A204.1 (cell line): ENCODE measurements around the gene CRADD.

ENCODE experiments used
- FAIRE-seq: peaks from 2 replicates; lab custom pipeline; 2012; peaks lifted over from hg19 to GRCh38; lab: Jason Lieb, UNC

CRADD gene

GRCh38 chr12:93673084-93673483 is 4.1 kb upstream of the CRADD start:
- FAIRE-seq: no peak

GRCh38 chr12:93674386-93674785 is 2.8 kb upstream of the CRADD start:
- FAIRE-seq: no peak

DNA sequence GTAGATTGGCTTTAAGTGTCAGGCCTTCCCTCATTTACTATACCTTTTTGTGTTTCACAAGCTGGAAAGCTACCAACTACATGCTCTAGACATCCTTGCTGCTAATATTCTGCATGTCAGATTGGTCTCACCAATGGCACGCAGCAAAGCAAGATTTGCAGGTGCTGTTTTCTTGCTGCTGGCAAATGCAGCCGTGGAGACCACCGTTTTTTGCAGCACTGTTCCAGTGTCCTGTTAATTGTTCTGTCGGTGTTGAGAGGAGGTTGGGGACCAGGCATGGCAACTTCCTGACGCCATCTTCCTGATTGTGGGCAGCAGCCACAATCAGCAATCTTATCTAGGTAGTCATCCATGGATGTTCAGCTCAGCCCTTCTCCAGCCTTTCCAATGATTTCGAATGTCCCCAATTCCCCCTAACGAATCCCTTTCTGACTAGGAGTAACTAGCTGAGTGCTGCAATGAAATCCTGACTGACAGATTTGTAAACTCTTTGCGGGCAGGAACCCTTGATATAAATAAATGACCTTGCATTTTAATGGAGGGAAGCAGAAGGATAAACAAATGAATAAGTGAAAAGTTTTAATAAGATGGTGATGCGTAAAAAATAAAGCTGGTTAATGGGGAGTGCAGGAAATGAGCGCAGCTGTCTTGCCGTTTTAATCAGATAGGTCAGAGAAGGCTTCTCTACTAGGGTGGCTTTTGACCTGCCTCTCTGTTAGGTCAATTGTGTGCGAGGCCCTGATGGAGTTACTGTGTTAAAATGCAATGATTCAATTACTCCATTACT is 574 bp upstream of the CRADD start:
- no peak for FAIRE-seq

GRCh38 chr12:93678779-93679178 is 1.6 kb downstream of the CRADD start:
- no peak for FAIRE-seq

DNA sequence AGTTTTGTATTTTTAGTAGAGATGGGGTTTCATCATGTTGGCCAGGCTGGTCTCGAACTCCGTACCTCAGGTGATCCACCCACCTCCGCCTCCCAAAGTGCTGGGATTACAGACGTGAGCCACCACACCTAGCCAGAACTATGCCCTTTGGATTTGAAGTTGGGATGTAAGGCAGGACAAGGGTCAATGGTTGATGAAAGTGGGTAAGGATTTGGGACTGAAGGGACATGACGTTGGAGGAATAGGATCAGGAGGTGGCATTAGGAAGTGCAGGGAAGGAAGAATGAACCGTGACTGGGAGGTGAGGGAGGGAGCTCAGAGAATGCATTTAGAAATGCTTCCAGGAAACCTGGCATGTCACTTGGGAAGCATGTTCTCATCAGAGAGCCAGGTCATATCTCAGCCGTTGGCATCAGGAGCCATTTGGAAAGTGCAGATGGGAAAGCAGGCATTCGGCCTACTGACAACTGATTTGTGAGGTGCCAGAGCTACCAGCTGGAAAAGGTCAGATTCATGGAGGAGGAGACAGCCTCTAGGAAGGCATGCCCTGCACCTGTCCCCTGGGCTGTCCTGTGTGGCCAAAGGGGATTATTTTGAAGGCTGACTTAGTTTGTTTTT is 2.2 kb downstream of the CRADD start:
- no peak for FAIRE-seq

GRCh38 chr12:93680006-93680405 is 2.8 kb downstream of the CRADD start:
- FAIRE-seq: no peak

DNA sequence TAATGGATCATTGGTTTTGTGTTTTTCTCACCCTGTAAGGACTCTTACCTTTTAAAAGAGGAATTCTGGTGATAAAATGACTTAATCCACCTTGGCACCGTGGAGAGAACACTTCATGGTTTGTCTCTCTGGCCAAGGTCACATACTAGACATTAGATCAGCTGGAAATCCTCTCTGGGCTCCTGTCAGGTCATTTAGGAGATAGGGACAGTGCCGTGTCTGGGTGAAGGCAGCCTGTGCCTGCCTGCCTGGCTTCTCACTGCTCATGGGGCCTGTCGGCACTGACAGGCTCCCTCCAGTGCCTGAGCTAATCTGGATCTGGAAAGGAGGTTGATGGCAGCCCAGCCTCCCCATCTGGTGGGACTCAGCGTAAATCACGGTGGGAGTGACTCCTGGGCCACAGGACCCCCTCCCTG is 5.7 kb downstream of the CRADD start:
- no peak for FAIRE-seq

DNA sequence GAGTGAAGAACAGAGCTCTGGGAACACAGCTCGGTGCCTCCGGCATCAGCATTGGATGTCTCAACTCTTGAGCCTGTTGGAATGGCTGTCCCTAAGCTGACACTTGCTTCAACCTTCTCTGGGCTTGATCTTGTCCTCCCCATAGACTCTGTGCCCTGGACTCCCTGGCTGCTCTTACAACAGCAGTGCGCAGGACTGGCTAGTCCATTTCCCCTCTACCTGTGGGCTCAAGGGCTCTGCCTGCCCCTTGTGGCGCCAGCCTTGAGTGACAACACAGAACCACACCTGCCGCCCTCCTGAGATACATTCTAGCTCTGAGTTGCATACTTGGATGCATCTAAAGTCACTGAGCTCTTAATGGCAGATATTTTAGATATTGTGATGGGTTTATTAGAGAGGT is 6.2 kb downstream of the CRADD start:
- no peak for FAIRE-seq

DNA sequence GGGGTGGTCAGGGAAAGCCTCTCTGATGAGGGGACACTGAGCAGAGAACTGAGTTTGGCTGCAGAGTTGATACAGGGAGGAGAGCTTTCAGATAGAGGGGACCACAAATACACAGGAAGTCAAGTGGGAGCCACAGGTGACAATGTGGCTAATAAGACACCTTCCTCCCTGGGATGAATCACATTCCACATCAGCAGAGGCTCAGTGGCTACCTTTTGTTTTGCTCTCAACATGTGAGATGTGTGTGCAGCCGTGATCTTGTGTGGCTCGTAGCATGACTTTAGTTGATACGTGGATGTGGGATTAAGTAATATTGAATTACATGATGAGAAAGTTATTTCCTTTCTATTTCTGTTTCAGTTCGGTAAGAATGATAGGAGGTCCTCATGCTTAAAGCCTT is 7.5 kb downstream of the CRADD start:
- FAIRE-seq: no peak

GRCh38 chr12:93686572-93687356 is 9.6 kb downstream of the CRADD start:
- FAIRE-seq: no peak

- FAIRE-seq: no peak
Measured at GRCh38 chr12:93689076-93689834, 12.1 kb downstream of the CRADD start.

DNA sequence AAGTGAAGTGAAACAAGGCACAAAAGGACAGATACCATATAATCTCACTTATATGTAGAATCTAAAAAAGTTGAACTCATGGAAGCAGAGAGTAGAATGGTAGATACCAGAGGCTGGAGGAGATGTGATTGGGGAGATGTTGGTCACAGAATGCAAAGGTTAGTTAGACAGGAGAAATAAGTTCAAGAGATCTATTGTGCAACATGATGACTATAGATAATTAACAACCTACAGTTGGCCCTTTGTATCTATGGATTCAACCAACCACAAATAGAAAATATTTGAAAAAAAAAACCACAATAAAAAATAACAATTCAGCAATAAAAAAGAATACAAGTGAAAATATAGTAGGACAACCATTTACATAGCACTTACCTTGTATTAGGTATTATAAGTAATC is 19.3 kb downstream of the CRADD start:
- FAIRE-seq: no peak

DNA sequence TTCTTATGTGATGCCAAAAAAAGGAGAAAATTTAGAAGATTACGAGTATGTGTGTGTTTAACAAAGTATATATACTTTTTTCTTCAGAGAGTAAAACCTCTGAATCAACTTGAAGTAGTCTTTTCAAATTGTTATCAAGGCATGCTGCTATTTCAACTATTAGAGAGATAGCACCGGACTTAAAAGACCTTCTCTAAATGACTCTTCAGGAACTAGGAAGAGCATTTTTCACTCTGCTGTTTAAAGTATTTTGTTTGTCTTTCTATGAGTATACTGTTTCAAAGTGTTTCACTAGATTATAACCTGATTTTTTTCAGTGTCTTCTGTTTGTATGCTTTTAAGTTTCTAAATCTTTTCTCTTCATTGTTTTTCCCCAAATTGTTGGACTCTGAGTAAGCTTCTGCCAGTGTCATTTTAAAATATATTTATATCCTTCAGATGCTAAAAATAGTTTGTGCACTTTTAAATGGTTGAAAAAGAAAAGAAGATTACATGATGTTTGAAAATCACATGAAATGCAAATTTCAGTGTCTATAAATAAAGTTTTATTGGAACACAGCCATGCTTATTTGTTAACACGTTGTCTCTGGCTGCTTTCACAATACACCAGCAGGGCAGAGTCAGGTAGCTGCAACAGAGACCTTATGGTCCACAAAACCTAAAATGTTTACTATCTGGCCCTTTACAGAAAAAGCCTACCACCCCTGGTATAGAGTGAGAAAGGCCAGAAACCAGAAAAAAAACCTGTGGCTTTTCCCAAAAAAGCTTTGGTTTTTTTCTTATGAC is 21.3 kb downstream of the CRADD start:
- no peak for FAIRE-seq

DNA sequence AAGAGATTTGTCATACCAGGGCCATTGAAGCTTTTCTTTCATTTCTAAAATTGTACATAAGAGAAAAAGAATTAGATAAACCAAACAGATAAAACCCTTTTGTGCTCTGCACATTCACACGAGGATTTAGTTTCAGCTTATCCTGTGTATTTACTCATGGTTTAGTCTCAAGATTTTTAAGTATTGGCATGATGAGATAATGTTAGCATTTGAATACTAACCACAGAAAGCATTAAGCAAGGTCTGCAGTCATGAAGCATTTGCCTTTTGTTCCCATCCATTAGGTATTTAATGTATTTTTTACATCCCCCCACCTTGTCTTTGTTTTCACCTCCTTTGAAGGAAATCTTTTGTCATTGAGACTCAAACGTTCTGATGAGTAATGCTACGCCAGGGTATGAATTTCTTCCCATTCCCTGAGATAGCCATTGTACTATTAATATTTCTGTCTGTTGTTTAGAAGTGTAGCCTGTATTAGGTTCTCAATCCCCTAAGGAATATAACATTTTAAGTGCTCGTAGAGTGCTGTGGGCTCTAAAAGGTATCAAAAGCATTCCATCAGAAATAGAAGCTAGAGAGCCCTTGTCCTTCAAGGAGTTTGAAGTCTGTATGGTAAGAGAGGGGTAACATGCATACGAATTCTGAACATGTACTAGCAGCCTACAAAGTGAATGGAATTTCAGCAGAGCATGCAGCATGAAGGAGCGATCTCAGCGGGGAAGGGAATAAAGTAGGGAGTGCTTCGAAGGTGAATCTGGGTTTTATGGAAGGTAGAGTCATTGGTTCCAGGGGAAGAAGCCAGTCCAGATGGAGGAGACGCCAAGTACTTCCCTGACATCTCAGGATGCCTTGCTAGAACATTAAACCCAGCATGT is 22.3 kb downstream of the CRADD start:
- no peak for FAIRE-seq

- FAIRE-seq: no peak
Measured at GRCh38 chr12:93702707-93703315, 25.6 kb downstream of the CRADD start.

DNA sequence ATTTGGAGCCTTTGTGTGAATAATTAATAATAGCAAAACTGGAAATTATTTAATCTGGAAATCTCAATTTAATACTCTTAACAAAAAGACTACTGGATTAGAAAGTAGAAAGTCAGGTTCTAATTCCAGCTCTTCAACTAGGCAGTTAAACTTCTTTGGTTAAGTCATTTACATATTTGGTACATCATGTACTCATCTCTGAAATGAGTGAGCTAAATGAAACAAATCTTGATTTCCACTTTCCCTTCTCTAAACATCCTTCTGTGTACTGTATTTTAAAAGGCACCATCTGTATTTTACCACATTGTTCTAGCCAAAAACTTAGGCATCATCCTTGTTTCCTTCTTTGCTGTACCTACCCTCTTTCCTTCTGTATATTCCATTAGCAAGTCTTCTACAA is 26.9 kb downstream of the CRADD start:
- FAIRE-seq: no peak

DNA sequence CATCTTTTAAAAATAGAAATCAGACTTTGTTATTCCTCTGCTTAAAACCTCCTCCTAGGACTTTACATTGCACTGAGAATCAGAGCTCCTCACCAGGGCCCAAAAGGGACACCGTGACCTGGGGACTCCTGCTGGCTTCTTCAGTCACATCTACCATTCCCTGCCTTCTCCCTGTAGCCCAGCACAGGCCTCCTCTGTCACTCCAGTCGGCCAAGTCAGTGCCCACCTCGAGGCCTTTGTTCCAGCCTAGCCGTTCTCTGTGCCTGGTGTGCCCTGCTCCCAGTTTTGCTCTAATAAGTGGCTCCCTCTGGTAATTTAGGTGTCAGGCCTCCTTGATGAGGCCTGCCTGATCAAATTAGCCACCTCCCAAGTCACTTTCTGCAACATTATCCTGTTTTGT is 27.4 kb downstream of the CRADD start:
- no peak for FAIRE-seq

GRCh38 chr12:93705237-93705636 is 28.1 kb downstream of the CRADD start:
- no peak for FAIRE-seq

DNA sequence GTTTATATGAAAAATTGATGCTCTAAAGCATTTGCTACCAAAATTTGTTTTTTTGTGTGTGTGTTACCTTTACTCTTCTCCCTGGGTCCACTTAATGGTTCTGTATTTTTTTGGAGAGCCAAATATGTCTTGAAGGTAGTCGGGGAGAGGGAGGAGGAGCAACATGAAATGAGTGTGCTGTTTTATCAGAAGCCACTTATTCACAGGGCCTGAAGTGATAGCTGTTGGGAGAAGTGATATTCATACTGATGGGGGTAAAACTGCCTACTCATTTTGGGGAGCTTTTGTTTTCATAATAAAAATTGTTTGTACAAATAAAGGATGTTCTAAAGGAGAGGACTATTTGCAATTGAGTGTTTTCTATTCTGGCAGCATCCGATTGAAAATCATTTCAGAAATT is 29.2 kb downstream of the CRADD start:
- FAIRE-seq: no peak

- FAIRE-seq: no peak
Measured at GRCh38 chr12:93706824-93707223, 29.6 kb downstream of the CRADD start.
